Left lung (tissue), 10 donors: ENCODE data around the gene UGT2B17. TPM values are rescaled to one million over a fixed set of nuclear protein-coding genes. Genes with fewer than 3 reads are reported as not detected.
A peak's percentile ranks its signal among the peaks of the same experiment; 100 is the strongest.

Experiments used
- ATAC-seq: fragments of 200-7000 bp; cut with Tn5 transposase; one replicate; pipeline ENCODE4 v1.9.1; 2020; ENCODE audit warnings: moderate library complexity
- DNase-seq, 4 donors: peaks; one replicate each; pipeline ENCODE4 v3.0.0-alpha.2; 2013 to 2020
- H3K27ac ChIP-seq, 2 donors: fragments of 200-600 bp; sonication (generic) in 1 of 2; one replicate each; pipeline versions ENCODE4 v1.5.0 to v1.8.0; 2020 to 2021
- H3K27me3 ChIP-seq, 2 donors: fragments of 200-600 bp; sonication (generic) in 1 of 2; one replicate each; pipeline versions ENCODE4 v1.5.0 to v1.8.0; 2020 to 2021
- H3K36me3 ChIP-seq, 2 donors: fragments of 200-600 bp; sonication (generic) in 1 of 2; one replicate each; pipeline versions ENCODE4 v1.5.0 to v1.8.0; 2020 to 2021
- H3K4me1 ChIP-seq, 2 donors: fragments of 200-600 bp; one replicate each; pipeline ENCODE4 v1.8.0; 2021
- H3K4me3 ChIP-seq, 2 donors: fragments of 200-600 bp; sonication (generic) in 1 of 2; one replicate each; pipeline versions ENCODE4 v1.5.0 to v1.8.0; 2020 to 2021; ENCODE audit warnings: mild to moderate bottlenecking in 1 of 2
- H3K9me3 ChIP-seq, 2 donors: fragments of 200-600 bp; sonication (generic) in 1 of 2; one replicate each; pipeline versions ENCODE4 v1.5.0 to v1.8.0; 2020 to 2021
- CTCF ChIP-seq, 2 donors: fragments of 200-600 bp; sonication (generic) in 1 of 2; IDR thresholded peaks; one replicate each; pipeline versions ENCODE4 v1.5.0 to v1.8.0; 2021; ENCODE audit warnings: antibody characterized with exemption in 2 of 2
- intact Hi-C, 2 donors: fragments of 100-400 bp; cut with DNase I; formaldehyde crosslinking; loops; one replicate each; pipeline versions ENCODE4 v1.11.2 to v1.14.2; 2022
- polyA plus RNA-seq, 6 donors: library from polyadenylated mRNA; unstranded; fragments of 120-200 nt; gene quantifications; one replicate each; pipeline ENCODE4 v1.2.1, GENCODE V29; 2013; ENCODE audit not compliant: insufficient read length in 6 of 6
- total RNA-seq, 2 donors: library from RNA; stranded (reverse); fragmentation: NEBNext Ultra II Directional; extraction: Animal tissue kit (Norgen Biotek cat#: 25700); gene quantifications; one replicate each; pipeline ENCODE4 v1.2.1, GENCODE V29; 2021
- donor health status: DM: no; HTN: yes; CAD: no.
- donor health status: DM: no; HTN: no; CAD: no.

The UGT2B17 gene
- total and polyA plus RNA-seq, 8 donors, result 0.13 to 2.7 (median 0.54) TPM; not detected in 3

- Histone ChIP-seq H3K27me3 (no peaks in the 10 kb centered on the region), H3K4me3 (no peak overlapping the region), H3K4me1 (no peaks in the 10 kb centered on the region), H3K27ac (no peak overlapping the region), H3K9me3 (no peaks in the 10 kb centered on the region), H3K36me3 (no peaks in the 10 kb centered on the region)
- DNase-seq, result no peak
- no peak for TF ChIP-seq CTCF (IDR thresholded peaks at IDR 0.05)
- ATAC-seq, result peak; percentile 14
- intact Hi-C loops, result no loop called here
Observed at GRCh38 chr4:68499021-68499420, 77.1 kb downstream of the UGT2B17 start.

GRCh38 chr4:68498413-68499007 lies 77.6 kb downstream of the UGT2B17 start:
- Histone ChIP-seq H3K9me3 (no peaks in the 10 kb centered on the region), H3K27ac (no peak overlapping the region), H3K4me3 (no peak overlapping the region), H3K4me1 (no peaks in the 10 kb centered on the region), H3K27me3 (no peaks in the 10 kb centered on the region), H3K36me3 (no peaks in the 10 kb centered on the region)
- peak; percentile 76 to 85 for TF ChIP-seq CTCF (IDR thresholded peaks at IDR 0.05)
- ATAC-seq (peak; percentile 98), DNase-seq (peak in 3 of 4 donors; percentile 31 to 73 (median 34))
- intact Hi-C loops, result no loop called here

GRCh38 chr4:68494688-68495087 lies 81.4 kb downstream of the UGT2B17 start:
- H3K27me3 ChIP-seq, result no peaks in the 10 kb centered on the region
- H3K4me1 ChIP-seq, result no peaks in the 10 kb centered on the region
- no peak overlapping the region for H3K27ac ChIP-seq
- H3K36me3 ChIP-seq, result no peaks in the 10 kb centered on the region
- TF ChIP-seq CTCF (IDR thresholded peaks at IDR 0.05), result no peak
- no peak overlapping the region for H3K4me3 ChIP-seq
- no peak for ATAC-seq
- intact Hi-C loops, result no loop called here
- DNase-seq, result no peak
- no peaks in the 10 kb centered on the region for H3K9me3 ChIP-seq

- H3K4me3 ChIP-seq, result no peak overlapping the region
- H3K27me3 ChIP-seq, result no peaks in the 10 kb centered on the region
- peak in 2 of 4 donors; percentile 4 to 11 for DNase-seq
- no peak overlapping the region for H3K27ac ChIP-seq
- no peak for ATAC-seq
- intact Hi-C loops, result no loop called here
- H3K36me3 ChIP-seq, result no peaks in the 10 kb centered on the region
- TF ChIP-seq CTCF (IDR thresholded peaks at IDR 0.05), result no peak
- no peaks in the 10 kb centered on the region for H3K4me1 ChIP-seq
- no peaks in the 10 kb centered on the region for H3K9me3 ChIP-seq
Observed at GRCh38 chr4:68490826-68491457, 85.2 kb downstream of the UGT2B17 start.

- no peaks in the 10 kb centered on the region for H3K4me1 ChIP-seq
- no peaks in the 10 kb centered on the region for H3K27me3 ChIP-seq
- intact Hi-C loops, result no loop called here
- H3K4me3 ChIP-seq, result no peak overlapping the region
- ATAC-seq (no peak), DNase-seq (peak in 1 of 4 donors; percentile 41)
- no peak for TF ChIP-seq CTCF (IDR thresholded peaks at IDR 0.05)
- no peaks in the 10 kb centered on the region for H3K36me3 ChIP-seq
- H3K27ac ChIP-seq, result no peak overlapping the region
- H3K9me3 ChIP-seq, result no peaks in the 10 kb centered on the region
Observed at GRCh38 chr4:68489338-68489737, 86.8 kb downstream of the UGT2B17 start.

Other genes with a start within 250 kb of the UGT2B17 start
- gene YTHDC1, start 226.2 kb downstream of the UGT2B17 start, total RNA-seq, result 10 to 100 TPM; 55.0 to 56.1 TPM
- 100 to 1,000 TPM; 169 to 228 (median 191) TPM for gene YTHDC1, start 226.2 kb downstream of the UGT2B17 start, polyA plus RNA-seq
- gene TMPRSS11E, start 128.9 kb downstream of the UGT2B17 start, total RNA-seq, result not detected
- gene TMPRSS11E, start 128.9 kb downstream of the UGT2B17 start, polyA plus RNA-seq, result under 1 TPM; 0.15 to 0.55 (median 0.19) TPM
- gene UGT2B15, start 94.3 kb upstream of the UGT2B17 start, total RNA-seq, result not detected
- gene UGT2B15, start 94.3 kb upstream of the UGT2B17 start, polyA plus RNA-seq, result 1 to 10 TPM in 2 of 6 donors, under 1 TPM in 4; 0.34 to 1.9 (median 0.69) TPM
- gene UGT2B10, start 239.7 kb upstream of the UGT2B17 start, total RNA-seq, result not detected
- under 1 TPM in 2 of 6 donors, not detected in 4; 0.10 to 0.23 TPM for gene UGT2B10, start 239.7 kb upstream of the UGT2B17 start, polyA plus RNA-seq